Activated CD8-positive, alpha-beta memory T cell treated with anti-CD3 and anti-CD28 coated beads, Interleukin-2, amount 50 U/mL, for 4 hours (primary cell): ENCODE measurements around the gene NR2F1-AS1.

Experiments
- DNase-seq: peaks from one replicate; pipeline ENCODE4 v3.0.0-alpha.2; 2020

The NR2F1-AS1 gene

DNA sequence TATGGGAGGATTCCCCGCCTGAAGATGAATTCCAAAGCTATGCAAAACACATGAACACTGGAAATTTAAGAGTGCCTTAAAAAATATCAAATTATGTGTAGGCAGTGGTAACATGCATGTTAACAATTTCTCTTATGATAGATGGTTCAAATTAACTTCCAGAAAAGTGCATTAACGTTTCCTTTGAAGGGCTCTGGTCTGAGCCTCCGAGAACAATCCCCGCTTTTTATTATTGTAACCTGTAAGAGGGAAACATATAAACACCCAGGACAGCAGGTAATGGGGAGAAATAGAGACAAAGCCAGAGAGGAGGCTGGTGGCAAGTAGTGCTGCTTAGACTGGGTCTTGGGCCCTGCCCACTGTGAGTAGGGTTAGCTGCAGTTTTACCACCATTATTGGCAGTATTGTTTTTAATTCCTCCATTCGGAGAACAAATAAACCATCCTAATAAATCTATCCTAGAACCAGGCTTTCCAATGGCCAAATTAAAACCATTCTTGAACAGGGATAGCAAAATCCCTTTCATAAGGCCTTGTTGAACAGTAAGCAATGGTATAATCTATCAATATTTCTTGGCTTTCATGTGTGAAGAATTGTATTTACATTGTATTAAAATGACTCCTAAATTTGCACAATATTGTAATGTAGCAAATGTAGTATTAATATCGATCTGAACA is 8.3 kb upstream of the NR2F1-AS1 start:
- no peak for DNase-seq

GRCh38 chr5:93588352-93589151 is 7.5 kb upstream of the NR2F1-AS1 start:
- no peak for DNase-seq

DNA sequence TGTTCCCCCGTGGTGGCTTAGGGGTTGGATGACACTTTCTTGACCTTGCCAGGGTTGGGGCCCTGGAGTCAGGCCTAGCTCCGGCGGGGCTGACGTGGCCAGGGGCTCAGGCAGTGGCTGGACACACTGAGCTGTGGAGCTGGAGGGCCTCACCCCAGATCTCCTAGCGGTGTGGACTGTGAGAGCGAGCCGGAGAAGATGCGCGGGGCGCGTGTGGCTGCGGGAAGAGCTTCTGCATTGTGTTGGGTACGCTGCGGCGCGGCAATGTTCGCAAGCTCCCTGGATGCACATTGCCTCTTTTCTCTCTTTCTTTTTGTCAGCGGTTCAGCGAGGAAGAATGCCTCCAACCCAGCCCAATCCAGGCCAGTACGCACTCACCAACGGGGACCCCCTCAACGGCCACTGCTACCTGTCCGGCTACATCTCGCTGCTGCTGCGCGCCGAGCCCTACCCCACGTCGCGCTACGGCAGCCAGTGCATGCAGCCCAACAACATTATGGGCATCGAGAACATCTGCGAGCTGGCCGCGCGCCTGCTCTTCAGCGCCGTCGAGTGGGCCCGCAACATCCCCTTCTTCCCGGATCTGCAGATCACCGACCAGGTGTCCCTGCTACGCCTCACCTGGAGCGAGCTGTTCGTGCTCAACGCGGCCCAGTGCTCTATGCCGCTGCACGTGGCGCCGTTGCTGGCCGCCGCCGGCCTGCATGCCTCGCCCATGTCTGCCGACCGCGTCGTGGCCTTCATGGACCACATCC is 6.8 kb upstream of the NR2F1-AS1 start:
- DNase-seq: no peak

GRCh38 chr5:93586736-93587596 is 5.9 kb upstream of the NR2F1-AS1 start:
- no peak for DNase-seq

DNA sequence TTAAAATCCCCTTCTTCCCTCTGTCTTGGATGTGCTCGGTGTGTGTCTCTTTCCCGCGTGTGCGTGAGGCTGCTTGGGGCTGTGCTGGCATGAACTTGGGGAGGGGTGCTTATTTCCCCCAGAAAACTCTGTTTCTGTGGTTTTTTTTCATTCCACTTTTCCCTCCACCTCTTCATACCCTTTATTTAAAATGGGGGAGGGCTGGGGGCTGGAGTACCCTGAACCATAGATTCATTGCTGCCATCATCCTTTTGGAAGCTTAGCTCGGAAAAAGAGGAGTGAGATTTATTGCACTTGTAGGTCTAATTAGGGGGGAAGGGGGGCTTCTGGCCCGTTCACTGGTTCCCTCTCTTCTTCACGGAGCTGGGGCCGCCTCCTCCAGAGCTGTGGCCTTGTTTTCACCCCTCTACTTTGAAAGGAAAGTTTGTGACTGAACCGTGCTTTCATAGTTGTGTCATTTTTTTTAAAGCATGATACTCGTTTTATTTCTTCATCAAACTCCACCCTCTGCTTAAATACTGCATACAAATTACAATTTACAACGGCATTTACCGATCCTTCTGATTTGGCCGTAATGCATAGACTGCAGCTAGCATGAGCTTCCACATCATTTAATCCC is 4.9 kb upstream of the NR2F1-AS1 start:
- no peak for DNase-seq

DNA sequence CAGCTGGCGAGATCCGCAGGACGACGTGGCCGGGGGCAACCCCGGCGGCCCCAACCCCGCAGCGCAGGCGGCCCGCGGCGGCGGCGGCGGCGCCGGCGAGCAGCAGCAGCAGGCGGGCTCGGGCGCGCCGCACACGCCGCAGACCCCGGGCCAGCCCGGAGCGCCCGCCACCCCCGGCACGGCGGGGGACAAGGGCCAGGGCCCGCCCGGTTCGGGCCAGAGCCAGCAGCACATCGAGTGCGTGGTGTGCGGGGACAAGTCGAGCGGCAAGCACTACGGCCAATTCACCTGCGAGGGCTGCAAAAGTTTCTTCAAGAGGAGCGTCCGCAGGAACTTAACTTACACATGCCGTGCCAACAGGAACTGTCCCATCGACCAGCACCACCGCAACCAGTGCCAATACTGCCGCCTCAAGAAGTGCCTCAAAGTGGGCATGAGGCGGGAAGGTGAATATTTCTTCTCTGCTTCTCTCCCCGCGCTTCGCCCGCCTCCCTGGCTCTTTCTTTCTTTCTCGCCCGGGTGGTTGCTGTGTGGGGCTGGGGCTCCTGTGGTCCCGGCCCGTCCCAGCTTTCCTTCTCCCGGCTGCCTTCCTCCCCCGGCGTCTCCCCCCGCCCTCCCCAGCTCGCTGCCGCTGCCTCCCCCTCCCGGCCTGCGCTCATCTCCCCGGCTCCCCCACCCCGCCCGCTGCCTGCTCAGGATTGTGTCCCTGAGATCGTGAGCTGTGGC is 4.2 kb upstream of the NR2F1-AS1 start:
- DNase-seq: no peak

DNA sequence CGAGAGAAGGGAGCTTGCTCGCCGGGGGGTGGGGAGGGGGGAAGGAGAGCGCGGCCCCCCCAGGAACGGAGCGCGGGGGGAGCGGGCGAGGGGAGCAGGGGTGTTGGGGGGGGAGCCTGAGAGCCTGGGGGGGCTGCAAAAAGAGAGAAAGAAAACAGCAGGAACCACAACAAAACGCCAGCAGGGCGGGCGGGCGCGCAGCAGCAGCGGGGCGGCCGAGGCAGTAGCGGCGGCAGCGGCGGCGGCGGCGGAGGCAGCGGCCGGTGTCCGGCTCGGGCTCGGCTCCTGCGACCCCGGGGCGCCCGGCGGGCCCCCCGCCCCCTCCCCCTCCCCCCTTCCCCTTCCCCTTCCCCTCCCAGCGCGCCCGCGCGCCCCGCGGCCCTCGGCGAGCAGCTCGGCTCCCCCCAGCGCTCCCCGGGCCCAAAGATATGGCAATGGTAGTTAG is 3.6 kb upstream of the NR2F1-AS1 start:
- DNase-seq: no peak

DNA sequence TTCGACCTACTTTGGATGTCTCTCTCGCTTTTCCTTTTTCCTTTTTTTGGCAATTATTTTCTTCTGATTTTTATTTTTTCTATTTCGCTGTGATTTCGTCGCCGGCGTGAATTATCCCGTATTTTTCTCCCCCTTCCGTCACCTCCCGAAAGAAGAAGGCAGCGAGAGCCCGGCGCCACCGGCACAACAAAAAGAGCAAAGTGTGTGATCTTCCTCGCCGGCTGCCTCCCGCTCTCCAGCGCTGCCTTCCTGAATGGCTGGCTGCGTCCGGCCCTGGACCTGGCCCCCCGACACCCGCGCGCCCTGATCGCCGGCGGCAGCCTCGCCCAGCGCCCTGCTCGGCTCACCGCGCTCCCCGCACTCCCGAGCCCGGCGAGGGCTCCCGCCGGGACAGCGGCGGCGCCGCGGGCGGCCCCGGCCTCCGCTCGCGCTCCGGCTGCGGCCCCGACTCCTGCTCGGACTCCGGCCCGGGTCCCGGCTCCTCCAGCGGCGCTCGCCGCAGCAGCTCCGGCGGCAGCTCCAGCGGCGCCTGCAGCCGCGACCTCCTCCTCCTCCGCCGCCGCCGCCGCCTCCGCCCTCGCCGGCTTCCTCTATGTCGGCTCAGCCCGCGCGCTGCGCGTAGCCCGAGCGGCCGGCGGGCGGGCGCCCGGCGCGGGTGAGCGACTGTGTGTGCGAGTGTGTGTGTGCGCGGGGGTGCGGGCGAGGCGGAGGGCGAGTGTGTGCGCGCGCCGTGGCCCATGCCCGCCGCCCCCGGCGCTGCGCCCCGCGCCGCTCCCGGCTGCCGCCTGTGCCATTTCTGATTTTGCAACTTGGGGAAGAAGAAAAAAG is 3.0 kb upstream of the NR2F1-AS1 start:
- DNase-seq: no peak

DNA sequence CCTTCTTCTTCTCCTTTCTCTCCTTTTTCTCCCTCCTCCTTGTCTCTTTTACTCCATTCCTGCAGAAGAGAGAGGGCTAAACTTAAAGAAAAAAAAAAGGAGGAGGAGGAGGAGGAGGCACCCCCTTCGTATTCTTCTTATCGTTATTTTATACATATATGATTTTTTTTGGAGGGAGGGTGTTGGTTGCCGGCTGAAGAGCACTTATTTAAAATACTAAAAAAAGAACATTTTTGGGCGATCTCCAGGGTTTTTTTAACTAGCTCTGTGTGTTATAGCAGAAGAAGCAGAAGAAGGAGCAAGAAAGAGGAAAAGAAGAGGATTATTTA is 2.4 kb upstream of the NR2F1-AS1 start:
- no peak for DNase-seq

GRCh38 chr5:93582677-93583438 is 1.8 kb upstream of the NR2F1-AS1 start, which contains the start of gene NR2F1:
Gene NR2F1 (plus strand): TSS chr5:93583222. CDS start chr5:93585024, 1,802 bp downstream.
- no peak for DNase-seq

- DNase-seq: no peak
Observed at GRCh38 chr5:93582167-93582462, 1.1 kb upstream of the NR2F1-AS1 start.

GRCh38 chr5:93580063-93580926 is 724 bp downstream of the NR2F1-AS1 start:
- DNase-seq: no peak

DNA sequence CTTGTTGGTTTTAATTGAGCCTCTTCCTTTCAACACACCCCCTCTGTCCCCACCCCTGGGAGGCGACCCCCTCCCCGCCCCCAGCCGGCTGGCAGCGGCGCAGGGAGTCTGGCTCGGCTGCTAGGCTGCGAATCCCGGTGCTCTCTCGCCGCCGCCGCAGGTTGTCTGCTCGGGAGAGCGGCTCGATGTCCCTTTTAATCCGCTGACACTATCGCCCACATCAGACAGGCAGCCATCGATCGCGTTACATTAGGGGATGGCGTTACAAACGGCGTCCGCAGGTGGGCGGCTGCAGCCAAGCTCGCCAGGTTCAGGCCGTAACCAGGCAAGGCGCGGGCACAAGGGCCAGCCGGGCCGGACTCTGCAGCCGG is 1.3 kb downstream of the NR2F1-AS1 start:
- DNase-seq: no peak

DNA sequence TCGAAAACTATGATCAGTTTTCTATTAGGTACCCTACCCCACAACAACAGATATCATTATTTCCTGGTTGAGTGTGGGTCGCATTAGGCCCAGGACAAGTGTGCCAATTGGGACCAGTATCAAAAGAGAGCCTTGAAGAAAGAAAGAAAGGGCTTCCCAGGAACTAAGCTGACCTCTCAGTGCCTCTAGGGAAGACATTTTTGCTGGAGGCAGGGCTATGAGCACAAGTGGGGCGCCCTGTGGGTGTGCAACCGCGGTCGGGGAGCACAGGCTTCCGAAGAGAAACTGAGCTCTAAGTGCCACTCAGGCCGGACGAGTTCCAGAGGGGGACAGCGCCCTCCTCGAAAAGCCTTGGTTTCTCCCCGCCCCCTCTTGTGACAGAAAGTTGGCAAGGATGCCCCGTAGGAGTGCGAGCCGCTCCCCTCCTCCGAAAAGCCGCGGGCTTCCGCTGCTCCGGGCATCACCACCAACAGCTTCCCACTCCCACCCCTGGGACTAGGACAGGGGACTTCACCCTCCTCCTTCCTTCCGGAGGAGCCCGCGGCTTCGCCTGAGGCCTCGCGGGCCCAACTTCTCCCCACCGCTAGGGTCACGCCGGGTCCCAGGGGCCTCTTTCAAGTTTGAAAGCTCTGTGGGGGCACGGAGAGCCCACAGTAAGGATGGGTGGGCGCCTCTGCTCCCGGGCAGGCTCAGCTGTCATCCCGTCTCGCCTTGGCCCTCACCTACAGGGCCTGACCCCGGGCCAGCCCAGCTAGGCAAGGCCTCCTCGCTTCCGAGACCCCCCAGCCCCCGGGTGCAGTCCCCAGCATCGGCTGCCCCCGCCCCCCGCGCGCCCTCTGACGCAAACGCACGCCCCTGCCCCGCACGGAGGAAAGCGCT is 2.0 kb downstream of the NR2F1-AS1 start:
- no peak for DNase-seq

DNA sequence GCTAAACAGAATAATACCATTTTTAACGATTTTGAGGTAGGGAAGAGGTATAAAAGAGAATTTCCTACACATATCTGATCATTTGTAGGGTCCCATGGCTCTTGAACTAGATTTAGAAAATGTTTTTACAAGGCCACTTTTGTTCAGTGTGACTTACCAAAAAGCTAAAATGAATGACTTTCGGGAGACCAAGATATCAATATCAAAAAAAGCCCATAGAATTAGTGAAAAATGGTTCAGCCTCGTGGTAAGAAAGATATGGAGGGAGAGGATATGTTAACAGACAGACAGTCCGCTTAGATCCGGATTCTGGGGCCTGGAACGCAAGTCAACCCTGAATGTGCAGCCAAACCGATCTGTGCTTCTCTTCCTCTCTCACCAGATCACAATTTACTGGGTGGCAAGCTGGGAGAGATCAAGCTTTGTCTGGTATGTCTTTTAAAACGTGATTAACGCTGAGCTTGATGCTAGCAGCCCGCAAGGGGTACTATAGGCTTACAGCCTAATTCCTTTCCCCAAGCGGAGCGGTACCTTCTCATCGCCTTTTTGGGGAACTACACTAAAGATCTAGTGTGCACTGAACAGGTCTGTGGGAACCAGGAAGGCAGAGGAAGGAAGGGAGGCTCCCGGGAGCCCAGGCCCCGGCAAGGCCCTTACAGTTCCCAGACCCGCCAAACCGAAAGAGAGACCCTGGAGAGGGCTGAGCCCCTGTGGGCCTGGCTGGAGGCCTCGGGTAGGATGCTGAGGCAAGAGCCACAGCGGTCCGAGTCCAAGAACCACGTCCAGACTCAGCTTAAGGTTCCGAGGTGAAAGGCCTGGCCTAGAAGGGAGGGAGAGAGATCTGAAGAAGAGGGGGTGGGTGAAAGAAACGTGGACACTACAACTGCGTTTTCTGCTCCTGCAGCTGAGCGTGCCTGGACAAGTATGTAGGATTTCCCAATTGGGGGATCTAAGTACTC is 2.9 kb downstream of the NR2F1-AS1 start:
- DNase-seq: no peak

DNA sequence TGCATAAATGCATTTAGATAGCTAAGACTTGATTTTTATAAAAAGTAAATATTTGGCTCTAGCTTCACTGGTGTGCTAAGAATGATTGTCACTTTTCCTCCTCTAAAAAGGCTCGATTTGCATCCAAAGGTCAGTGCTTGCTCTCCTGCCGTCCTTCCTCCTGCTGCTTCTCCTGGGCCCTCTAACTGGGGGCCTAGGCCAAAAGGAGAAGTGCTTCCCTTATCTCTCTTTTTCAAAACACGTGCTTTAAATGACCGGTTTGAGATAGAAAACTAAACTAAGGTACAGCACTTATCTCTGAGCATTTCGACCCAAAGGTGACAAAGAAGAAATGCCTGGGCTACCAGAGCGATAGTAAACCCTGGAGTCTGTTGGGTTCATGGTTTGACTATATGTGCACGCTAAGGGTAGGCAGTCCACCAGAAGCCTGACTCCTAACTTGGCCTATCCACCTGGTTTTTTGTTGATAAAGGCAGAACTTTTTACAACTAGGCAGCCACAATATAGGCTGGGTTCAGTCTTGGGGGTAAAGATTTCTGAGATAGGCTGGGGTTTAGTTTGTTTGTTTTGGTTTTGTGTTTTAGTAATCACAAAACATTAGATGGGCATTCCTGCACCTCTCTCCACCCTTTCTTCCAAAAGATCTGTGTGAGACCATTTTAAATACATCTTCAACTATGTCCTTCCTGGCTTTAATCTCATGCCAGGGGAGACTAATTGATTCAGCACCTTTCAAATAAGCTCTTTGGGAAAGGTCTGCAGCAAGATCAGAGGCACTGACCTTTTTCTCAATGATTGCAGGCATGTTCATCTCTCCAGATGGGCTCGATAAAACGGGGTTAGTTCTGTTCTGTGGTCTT is 3.8 kb downstream of the NR2F1-AS1 start:
- DNase-seq: no peak
